Sigmoid colon (tissue), 4 donors: ENCODE data around the gene RAD9A.

ENCODE experiments used
- CTCF ChIP-seq, 4 experiments: fragments of 450-650 bp in 3 of 4; fragments of 200-600 bp in 1 of 4; IDR thresholded peaks; one replicate each; pipeline ENCODE4 v1.5.1; 2016 to 2019; ENCODE audit warnings: antibody characterized with exemption in 4 of 4, mild to moderate bottlenecking in 3 of 4, moderate library complexity in 2 of 4
- EP300 ChIP-seq, 4 donors: sonication (generic); formaldehyde crosslinking; IDR thresholded peaks; one replicate each; pipeline ENCODE4 v1.6.1; 2017; ENCODE audit warnings: antibody characterized with exemption in 4 of 4
- POLR2A ChIP-seq, 2 donors: fragments of 450-650 bp; IDR thresholded peaks; one replicate each; pipeline ENCODE4 v1.6.1; 2016; ENCODE audit warnings: antibody characterized with exemption in 2 of 2, mild to moderate bottlenecking in 2 of 2, moderate library complexity in 2 of 2

GRCh38 chr11:67432655-67433349 is 41.0 kb downstream of the RAD9A start:
- no peak for TF ChIP-seq CTCF (IDR thresholded peaks at IDR 0.05)
- no peak for TF ChIP-seq POLR2A (IDR thresholded peaks at IDR 0.05)
- TF ChIP-seq EP300 (IDR thresholded peaks at IDR 0.05): no peak
